GM19397 (cell line): ENCODE results near the gene PDILT.
"Not testable (repeated sequence)": the region's sequence is repeated elsewhere in the genome, so short reads cannot be mapped to it uniquely, and the experiment has no call there.

Source experiments
- ATAC-seq: cut with Tn5 transposase; IDR thresholded peaks from one replicate; pipeline ENCODE4 v1.9.1; 2021; ENCODE audit warnings: mild to moderate bottlenecking, moderate library complexity; ENCODE audit not compliant: unreplicated experiment

Gene PDILT, protein sequence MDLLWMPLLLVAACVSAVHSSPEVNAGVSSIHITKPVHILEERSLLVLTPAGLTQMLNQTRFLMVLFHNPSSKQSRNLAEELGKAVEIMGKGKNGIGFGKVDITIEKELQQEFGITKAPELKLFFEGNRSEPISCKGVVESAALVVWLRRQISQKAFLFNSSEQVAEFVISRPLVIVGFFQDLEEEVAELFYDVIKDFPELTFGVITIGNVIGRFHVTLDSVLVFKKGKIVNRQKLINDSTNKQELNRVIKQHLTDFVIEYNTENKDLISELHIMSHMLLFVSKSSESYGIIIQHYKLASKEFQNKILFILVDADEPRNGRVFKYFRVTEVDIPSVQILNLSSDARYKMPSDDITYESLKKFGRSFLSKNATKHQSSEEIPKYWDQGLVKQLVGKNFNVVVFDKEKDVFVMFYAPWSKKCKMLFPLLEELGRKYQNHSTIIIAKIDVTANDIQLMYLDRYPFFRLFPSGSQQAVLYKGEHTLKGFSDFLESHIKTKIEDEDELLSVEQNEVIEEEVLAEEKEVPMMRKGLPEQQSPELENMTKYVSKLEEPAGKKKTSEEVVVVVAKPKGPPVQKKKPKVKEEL

DNA sequence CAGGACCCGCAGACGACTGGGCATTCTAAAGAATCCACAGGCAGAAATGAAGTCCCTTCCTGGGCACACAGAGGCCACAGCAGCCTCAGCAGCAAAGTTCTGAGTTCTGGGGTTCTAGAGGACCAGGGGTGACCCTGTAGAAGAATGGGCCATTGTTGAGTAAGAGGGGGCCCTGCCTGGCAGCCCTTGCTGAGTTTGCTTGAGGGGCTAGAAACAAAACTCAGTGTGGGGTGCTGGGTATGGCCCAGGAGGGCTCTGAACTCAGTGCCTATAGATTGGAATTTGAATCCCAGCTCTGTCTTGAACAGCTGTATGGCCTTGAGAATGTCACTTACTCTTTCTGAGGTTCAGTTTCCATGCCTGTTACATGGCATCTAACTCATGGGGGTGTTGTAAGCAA is at the start of gene PDILT:
PDILT (minus strand) TSS at position 101 of the 400 bp plus-strand sequence. CDS start 5,437 bp downstream, outside the sequence.
- no peak for ATAC-seq

GRCh38 chr16:20453633-20454032 is 49.1 kb upstream of the PDILT start:
- not testable (repeated sequence) for ATAC-seq

DNA sequence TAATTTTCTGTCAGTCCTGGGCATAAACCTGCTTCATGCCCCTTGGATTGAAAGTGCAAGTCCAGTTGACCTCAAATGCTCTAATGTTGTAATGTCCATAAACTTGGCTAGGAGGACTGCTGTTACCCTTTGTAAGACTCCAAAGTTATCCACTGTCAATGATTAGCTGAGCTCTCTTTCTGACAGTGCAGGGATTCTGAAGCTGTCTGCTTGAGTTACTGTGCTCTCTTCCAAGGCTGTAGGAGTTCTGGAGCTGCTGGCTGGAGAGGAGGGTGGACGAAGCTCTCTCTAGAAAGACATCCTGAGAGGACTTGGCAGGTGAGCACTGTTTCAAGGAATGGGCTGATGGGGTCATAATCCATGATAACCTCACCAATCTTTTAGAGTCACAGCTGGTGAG is 46.8 kb upstream of the PDILT start, which contains the start of gene ACSM2A:
ACSM2A (plus strand) TSS at position 158 of the 400 bp plus-strand sequence. CDS start 8,594 bp downstream, outside the sequence.
- not testable (repeated sequence) for ATAC-seq

DNA sequence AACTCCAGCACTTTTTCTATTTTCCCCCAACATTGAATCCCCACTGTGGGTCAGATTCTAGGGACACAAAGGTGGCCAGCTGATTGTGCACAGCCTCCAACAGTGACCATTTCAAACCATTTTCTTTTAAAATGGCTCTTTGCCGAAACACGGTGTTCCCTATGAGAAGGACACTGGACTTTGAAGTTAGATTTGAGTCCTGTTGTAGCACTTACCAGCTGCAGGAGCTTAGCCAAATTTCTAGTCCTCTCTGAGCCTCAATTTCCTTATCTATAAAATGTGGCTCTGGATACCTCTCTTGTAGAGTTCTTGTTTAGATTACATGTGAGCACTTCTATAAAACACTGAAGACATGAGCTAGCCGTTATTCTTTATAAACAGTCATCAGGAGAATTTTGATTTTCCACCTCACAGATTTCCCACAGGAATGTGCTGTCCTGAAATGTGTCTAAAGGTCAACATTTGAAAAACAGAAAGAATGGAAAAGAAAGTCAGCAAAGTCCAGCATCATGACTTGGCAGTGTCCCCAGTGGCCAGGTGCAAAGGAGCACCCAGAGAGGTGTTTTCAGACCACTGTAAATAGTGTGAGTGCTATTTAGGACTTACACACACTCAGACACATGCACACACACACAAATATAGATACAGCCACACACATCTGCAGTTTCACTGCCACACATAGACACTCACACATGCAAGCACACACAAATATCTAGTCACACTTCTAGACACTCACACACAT is 42.3 kb upstream of the PDILT start:
- ATAC-seq, result not testable (repeated sequence)

DNA sequence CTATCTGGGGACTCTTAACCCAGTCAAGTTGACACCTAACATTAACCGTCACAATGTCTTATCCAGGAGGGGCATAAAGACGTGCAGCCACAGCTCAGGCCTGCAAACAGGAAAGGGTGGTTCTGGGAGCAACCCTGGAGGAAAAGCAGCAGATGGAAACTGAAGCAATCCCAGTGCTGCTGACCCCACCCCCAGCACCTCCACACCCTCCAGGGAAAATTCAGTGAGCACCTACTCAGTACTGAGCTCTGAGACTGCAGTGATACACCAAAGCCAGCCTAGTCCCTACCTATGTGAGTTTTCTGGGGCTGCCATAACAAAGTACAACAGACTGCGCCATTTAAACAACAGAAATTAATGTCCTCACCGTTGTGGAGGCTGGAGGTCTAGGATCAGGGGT is 37.3 kb upstream of the PDILT start:
- not testable (repeated sequence) for ATAC-seq

- ATAC-seq, result no peak
These were observed 36.7 kb upstream of the PDILT start for GRCh38 chr16:20441191-20441590.

DNA sequence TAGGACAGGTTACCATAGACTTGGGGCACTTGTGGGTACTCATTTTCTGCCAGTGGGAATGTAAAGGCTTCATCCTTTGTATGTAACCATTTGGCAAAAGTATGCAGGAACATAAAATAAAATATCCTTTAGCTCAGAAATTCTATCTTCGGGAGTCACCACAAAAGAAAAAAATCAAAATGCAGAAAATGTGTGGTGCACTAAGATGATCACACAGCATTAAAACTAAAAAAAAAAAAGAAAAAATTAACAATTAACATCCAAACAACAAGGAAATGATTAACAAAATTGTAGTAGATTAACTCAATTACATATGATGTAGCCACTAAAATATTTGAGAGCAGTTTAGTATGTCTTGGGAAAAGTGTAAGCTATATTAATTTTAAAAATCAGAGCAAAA is 36.2 kb upstream of the PDILT start:
- ATAC-seq, result not testable (repeated sequence)

GRCh38 chr16:20439820-20440231 is 35.3 kb upstream of the PDILT start:
- not testable (repeated sequence) for ATAC-seq

DNA sequence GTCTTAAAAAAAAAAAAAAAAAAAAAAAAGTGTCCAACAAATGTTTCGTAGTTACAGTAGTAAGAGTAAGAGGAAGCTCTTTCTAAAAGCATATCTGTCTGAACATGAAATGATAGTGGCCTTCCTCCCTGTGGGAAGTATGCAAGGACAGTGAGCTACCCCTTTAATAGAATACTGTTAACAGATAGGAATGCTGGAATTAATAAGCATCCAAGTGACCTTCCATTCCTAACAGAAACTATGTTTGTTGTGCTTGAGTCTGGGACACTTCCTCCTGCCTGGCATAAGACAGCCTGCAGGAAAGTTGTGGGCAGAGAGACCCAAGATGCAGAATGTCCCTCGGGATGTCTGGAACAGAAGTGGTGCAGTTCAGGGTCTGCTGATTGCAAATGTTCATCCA is 34.4 kb upstream of the PDILT start:
- not testable (repeated sequence) for ATAC-seq

DNA sequence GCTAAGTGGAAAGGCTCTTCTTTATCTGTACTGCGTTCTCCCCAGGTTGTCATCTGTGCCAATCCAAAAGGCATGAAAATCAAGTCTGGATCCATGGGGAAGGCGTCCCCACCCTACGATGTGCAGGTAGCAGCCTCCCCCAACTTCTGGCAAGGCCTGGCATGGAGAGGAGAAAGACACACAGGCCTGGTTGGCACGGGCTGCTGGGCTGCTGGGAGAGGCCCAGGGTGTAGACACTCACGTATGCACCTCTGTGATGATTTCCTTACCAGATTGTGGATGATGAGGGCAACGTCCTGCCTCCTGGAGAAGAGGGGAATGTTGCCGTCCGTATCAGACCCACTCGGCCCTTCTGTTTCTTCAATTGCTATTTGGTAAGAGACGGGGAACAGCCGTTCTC is 26.4 kb upstream of the PDILT start:
- ATAC-seq, result no peak

DNA sequence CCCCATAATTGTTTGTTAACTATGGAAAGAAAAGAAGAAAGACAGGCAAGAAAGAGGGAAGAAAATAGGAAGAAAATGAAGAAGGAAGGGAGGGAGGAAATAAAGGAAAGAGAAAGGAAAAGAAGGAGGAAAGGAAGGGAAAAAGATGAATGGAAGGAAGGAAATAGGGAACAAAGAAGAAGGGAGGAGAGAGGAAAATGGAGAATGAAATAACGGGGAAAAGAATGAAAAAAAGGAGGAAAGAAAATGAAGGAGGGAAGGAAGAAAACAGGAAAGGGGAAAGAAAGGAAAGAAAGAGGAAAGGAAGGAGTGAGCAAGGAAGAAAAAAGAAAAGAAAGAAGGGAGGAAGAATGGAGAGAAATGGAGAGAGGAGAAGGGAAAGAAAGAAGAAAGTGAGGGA is 25.9 kb upstream of the PDILT start:
- not testable (repeated sequence) for ATAC-seq

DNA sequence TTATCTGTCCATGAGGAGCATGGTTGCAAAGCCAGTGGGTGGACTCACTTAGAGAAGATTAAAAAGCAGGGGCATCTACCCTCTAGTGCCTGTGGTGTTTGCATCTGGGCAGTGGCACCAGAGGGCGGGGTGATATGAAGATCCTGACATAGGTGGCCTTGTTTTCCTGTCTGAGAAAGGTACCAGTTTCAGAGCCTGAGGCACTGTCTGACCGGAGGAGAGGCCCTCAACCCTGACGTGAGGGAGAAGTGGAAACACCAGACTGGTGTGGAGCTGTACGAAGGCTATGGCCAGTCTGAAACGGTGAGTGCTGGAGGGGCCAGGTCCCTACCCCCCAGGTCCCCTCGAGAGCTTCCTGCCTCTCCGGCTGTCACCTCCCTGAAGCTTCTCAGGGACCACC is 25.0 kb upstream of the PDILT start:
- not testable (repeated sequence) for ATAC-seq

DNA sequence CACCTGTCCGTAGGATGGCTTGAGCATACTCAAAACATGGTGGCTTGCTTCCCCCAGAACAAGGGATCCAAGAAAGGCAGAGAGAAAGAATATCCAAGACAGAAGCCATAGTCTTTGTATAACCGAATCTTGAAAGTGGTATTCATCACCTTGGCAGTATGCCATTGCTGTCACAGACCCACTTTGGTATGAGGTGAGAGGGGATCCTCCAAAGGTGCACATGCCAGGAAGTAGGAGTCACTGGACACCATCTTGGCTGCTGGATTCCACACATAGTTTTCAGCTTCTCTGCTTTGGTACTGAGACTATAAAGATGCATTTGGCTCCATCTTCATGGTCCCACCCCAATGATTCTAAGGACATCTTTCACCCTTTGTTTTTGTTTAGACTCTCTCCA is 22.9 kb upstream of the PDILT start:
- not testable (repeated sequence) for ATAC-seq

- ATAC-seq, result no peak
These were observed 19.8 kb upstream of the PDILT start for GRCh38 chr16:20424129-20424866.

DNA sequence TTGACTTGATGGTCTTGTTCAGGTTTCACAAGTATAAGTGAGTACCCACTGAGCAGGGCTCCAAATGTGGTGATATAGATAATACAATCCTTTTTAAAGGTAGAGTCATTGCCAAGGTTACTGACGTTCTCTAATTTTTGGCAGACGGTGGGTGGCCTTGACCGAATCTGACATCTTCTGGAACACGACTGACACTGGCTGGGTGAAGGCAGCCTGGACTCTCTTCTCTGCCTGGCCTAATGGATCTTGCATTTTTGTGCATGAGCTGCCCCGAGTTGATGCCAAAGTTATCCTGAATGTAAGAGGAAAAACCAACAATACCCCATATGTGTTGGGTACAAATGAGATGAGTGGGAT is 19.2 kb upstream of the PDILT start:
- ATAC-seq, result not testable (repeated sequence)

DNA sequence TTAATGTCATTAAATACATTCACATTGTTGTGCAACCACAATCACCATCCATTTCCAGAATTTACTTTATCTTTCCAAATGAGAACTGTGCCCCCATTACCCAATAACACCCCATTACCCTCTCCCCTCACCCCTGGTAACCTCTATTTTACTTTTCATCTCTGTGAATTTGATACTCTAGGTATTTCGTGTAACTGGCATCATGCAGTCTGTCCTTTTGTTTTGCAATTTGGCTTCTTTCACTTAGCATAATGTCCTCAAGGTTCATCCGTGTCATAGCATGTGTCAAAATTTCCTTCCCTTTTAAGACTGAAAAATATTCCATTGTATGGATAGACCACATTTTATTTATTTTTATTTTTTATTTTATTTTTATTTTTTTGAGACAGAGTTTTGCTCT is 17.2 kb upstream of the PDILT start:
- not testable (repeated sequence) for ATAC-seq

- ATAC-seq, result not testable (repeated sequence)
These were observed 14.6 kb upstream of the PDILT start for GRCh38 chr16:20419093-20419492.

- no peak for ATAC-seq
These were observed 11.0 kb upstream of the PDILT start for GRCh38 chr16:20415541-20415940.

DNA sequence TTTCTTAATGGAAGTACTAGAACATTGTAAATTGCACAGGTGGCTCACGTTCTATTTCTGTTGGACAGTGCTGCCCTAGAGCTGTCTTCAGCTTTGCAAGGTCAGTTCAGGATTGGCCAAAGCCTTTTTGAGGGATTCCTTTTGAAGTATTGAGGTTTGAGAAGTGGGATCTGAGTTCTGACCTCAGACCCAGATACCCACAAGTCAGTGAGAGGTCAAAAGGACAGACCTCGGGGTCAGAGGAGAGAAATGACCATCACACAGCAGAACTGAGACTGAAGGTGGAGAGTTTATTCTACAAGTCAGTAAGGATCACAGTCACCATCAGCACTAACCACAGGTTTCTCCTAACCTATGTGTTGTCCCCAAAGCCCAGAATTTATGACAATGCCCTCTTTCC is 6.5 kb upstream of the PDILT start:
- ATAC-seq, result no peak

GRCh38 chr16:20410121-20410723 is 5.7 kb upstream of the PDILT start:
- no peak for ATAC-seq
